HG03378 (cell line): ENCODE measurements around the gene DYNLT2.

Experiments used
- ATAC-seq: cut with Tn5 transposase; IDR thresholded peaks from one replicate; pipeline ENCODE4 v1.9.1; 2021; ENCODE audit warnings: mild to moderate bottlenecking, moderate library complexity; ENCODE audit not compliant: unreplicated experiment

Gene DYNLT2

GRCh38 chr6:169738976-169739529 is 12.3 kb downstream of the DYNLT2 start:
- no peak for ATAC-seq

GRCh38 chr6:169738204-169738975 is 13.0 kb downstream of the DYNLT2 start:
- no peak for ATAC-seq

DNA sequence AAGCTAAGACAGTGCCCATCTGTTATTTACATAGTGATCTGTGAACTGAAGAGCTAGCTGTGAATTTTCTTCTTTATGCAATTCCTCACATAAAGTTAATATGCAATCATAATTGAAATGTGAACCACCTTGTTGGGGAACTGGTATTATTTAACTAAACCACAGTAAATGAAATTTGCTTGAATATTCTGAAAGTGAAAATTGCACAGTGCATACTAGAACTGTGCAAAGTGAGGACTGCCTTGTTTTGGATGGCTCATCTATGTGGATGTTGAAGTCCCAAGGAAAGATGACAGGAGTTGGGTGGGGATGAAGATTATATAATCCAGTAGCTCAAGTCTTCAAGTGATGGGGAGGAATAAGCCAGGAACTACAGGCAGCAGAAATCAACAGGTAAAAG is 21.4 kb downstream of the DYNLT2 start:
- no peak for ATAC-seq

- ATAC-seq = no peak
These were observed 24.4 kb downstream of the DYNLT2 start for GRCh38 chr6:169726963-169727362.

DNA sequence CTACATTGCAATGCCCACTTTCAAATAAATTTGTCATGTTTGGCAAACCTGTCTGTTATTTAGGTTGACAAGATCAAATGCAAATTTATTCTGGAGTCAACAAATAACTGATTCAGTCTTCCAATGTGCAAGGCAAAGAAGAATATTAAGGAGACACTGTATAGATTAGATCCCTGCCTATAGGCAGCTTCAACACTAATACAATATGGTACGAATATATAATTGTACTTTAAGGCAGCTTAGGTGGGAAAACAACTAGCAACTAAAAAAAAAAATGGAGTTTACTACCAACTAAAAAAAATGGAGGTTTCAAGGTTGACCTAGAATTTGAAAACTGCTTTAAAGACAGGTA is 25.3 kb downstream of the DYNLT2 start:
- ATAC-seq = no peak

- ATAC-seq = no peak
These were observed 26.0 kb downstream of the DYNLT2 start for GRCh38 chr6:169725125-169726048.

DNA sequence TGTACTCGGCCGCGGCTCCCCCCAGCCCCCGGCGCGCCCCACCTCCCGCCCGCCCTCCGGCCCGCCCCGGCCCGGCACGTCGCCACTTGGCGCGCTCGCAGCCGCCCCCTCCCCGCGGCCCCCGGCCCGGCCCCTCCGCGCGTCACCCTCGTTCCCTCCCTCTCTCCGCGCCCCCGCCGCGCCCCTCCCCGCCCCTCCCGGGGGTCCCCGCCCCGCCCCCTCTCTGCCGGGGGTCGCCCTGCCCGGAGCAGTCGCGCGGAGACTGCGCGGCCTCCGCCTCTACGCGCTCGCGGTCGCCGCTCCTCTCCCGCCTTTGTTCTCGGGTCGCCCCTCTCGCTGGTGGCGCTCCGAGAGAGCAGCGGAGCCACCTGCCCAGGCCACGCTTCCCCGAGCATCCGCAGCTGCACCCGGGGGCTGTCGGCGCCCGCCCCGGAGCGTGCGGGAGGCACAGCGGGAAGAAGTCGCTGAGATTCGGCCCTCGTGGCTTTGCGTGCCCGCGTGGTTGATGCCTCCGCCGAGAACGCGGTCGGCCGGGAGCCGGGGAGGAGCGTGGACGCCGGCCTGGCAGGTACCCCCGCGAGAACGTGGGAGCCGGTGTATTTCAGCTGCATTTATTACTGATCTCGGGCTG is 26.8 kb downstream of the DYNLT2 start, which contains the start of gene PHF10:
Gene PHF10, minus strand, starts transcription at position 7 of the 631 bp plus-strand sequence. CDS start 569 bp downstream, outside the sequence.
- ATAC-seq = no peak

GRCh38 chr6:169723991-169724493 is 27.3 kb downstream of the DYNLT2 start:
- no peak for ATAC-seq

- ATAC-seq = no peak
These were observed 28.0 kb downstream of the DYNLT2 start for GRCh38 chr6:169723200-169723909.

DNA sequence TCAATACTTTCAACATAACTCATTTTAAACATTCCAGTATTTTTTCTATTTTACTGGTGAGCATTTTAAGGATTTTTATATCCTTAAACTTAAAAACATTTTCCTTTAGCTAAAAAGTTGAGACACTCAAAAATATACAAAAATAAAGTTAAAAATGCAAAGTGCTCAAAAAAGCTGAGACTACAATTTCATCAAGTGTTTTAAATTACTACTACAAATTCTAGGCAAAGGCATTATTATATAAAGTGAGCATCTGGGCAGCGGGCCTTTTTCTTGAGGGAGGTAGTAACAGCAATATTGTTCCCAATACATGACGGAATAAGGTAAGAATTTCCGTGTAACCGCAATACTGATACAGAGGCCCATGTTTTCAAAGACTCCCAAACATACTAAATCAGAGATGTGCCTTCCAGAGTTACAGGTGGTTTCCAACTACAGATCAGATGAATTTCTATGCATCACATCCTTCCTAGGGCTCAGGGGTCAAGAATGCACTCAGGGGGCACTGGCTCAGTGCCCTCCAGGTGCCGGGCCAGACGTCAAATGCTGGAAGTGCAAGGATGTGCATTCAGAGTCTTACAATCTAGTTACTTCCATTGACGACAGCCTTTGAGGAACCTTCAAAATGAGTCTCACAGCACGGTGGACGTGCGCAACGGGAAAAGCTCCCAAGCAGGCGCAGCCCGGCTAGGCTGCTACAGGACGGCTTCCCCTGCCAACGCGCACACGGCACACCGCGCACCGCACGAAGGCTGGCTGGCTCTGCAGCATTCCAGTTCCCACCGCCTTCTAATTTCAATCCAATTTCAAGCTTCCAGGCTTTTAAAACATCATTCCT is 28.8 kb downstream of the DYNLT2 start:
- no peak for ATAC-seq

DNA sequence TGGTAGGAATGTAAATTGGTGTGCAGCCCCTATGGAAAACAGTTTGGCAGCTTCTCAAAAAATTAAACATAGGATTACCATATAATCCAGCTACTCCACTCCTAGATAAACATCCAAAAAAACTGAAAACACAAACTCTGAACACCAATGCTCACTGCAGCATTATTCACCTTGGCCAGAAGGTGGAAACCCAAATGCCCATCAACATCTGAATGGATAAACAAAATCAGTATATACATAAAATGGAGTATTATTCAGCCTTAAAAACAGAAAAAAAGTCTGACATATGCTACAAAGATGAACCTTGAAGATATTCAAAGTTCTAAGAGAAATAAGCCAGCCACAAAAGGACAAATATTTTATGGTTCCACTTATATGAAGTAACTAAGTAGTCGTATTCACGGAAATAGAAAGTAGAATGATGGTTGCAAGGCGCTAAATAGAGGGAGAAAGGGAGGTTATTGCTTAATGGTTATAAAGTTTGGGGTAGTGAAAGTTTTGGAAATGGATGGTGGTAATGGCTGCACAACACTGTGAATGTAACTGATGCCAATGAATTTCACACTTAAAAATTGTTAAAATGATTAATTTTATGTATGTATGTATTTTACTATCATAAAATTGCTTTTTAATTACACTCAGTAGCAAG is 31.0 kb downstream of the DYNLT2 start:
- no peak for ATAC-seq

DNA sequence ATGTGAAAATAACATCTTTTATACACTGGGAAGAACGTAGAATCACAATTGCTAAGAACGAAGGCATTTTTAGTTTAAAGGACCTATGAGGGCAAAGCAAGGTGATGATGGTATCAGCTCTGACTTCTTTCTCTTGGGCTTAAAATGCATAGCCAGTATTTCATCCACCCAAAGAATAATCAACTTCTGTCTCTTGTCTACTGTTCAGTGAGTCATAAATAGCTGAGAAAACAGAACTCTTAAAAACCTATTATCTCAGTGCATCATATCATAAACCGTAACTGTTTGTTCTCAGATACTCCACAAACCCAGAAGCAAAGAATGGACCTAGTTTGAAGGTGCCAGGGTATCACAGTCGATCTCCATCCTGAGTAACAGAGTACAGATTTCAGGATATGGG is 32.3 kb downstream of the DYNLT2 start:
- no peak for ATAC-seq

GRCh38 chr6:169714595-169714994 is 36.8 kb downstream of the DYNLT2 start:
- ATAC-seq = no peak

DNA sequence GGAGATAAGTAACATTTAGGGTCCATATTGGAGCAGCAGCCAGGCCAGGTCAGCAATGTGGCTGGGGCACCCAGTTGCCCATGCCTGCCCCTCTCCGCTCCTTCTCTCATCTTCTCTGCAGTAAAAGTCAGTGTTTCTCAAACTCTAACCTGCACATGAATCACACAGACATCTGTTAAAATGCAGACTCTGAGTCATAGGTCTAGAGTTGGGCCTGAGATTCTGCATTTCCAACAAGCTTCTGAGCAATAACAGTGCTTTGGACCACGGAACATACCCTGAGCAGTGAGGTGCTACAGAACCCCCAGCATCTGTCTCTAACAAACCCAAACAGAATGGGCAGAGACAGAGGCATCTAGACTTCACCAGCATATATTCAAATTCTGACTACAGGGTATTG is 37.2 kb downstream of the DYNLT2 start:
- no peak for ATAC-seq

- ATAC-seq = no peak
These were observed 41.4 kb downstream of the DYNLT2 start for GRCh38 chr6:169710009-169710408.

GRCh38 chr6:169709293-169709692 is 42.1 kb downstream of the DYNLT2 start:
- no peak for ATAC-seq

DNA sequence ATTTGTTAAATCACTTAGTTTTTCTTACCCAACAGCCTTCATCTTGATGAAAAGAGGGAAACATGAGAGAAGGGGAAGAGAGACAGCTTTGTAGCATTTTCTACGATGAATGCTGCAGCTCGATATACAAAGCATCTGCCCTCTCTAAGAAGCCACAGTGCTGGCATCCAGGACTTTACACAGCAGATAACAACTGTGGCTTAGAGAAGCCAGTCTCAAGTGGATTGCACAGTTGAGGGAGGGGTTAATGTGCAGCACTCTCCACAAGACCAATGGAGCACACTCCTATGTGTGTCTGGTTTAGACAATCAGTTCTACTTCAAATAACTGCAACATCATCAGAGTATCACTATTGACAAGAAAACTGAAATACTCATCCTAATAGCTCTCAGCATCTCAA is 43.6 kb downstream of the DYNLT2 start:
- ATAC-seq = no peak

DNA sequence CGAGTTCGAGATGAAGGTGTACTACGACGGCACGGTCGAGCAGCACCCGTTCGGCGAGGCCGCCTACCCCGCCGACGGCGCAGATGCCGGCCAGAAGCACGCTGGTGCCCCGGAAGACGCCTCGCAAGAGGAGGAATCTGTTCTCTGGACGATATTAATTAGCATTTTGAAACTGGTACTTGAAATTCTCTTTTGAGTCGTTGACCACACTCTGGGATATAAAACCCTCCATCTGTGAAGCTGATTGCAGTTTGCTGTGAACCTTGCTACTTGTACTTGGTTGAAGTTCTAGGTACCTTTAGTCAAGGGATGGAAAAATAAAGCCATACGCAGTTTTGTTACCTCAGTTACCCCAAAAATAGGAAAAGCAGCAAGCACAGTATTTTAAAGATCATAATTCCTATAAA is 48.5 kb downstream of the DYNLT2 start:
- ATAC-seq = peak; percentile 9
